Hindlimb muscle (tissue), 1 donor: Measurements from ENCODE around the gene MAGOHB. TPM values are rescaled to one million over a fixed set of nuclear protein-coding genes. Genes with fewer than 3 reads are reported as not detected.
"Not testable (repeated sequence)": the region's sequence is repeated elsewhere in the genome, so short reads cannot be mapped to it uniquely, and the experiment has no call there.

Experiments used
- DNase-seq: peaks from one replicate; pipeline ENCODE4 v3.0.0-alpha.2; 2013
- polyA plus RNA-seq: library from polyadenylated mRNA; unstranded; fragments of 120-200 nt; gene quantifications from one replicate; pipeline ENCODE4 v1.2.1, GENCODE V29; 2013; ENCODE audit not compliant: insufficient read length

MAGOHB gene
- 16.5 TPM for polyA plus RNA-seq

GRCh38 chr12:10613349-10614055, at the start of gene MAGOHB:
Gene MAGOHB (minus strand): TSS chr12:10613609. CDS start chr12:10613532, 77 bp downstream.
- peak; percentile 97 for DNase-seq

- DNase-seq: no peak
Observed at GRCh38 chr12:10661338-10661737, 47.9 kb upstream of the MAGOHB start.

DNA sequence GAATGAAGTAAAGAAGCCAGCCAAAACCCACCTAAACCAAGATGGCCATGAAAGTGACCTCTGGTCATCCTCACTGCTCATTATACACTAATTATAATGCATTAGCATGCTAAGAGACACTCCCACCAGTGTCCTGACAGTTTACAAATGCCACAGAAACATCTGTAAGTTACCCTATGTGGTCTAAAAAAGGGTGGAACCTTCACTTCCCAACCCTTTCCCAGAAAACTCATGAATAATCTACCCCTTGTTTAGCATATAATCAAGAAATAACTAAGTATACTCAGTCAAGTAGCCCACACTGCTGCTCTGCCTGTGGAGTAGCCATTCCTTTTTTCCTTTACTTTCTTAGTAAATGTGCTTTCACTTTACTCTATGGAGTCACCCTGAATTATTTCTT, 40.6 kb upstream of the MAGOHB start:
- DNase-seq: no peak

DNA sequence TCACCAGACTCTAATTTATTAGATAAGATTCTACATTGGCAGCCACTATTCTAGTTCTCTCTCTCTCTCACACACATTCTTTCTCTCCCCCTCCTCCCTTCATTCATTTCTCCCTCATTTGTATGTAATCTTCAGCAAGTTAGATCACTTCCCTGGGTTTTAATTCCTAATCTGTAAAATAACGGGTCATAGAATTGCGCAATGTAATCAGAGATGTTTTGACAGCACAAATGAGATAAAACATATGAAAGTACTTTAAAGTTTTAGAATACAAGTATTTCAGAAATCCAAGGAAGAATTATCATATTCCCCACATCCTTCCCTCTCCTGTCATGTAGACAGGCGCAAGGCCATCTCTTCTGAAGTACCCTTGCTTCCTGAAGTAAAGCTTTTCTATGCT, 38.8 kb upstream of the MAGOHB start:
- DNase-seq: no peak

GRCh38 chr12:10646576-10646975, 33.2 kb upstream of the MAGOHB start:
- DNase-seq: not testable (repeated sequence)

- no peak for DNase-seq
Observed at GRCh38 chr12:10645910-10646309, 32.5 kb upstream of the MAGOHB start.

GRCh38 chr12:10641735-10642500, 28.5 kb upstream of the MAGOHB start:
- DNase-seq: no peak

- DNase-seq: no peak
Observed at GRCh38 chr12:10638728-10639127, 25.3 kb upstream of the MAGOHB start.

GRCh38 chr12:10636611-10637010, 23.2 kb upstream of the MAGOHB start:
- DNase-seq: no peak

- no peak for DNase-seq
Observed at GRCh38 chr12:10636124-10636523, 22.7 kb upstream of the MAGOHB start.

DNA sequence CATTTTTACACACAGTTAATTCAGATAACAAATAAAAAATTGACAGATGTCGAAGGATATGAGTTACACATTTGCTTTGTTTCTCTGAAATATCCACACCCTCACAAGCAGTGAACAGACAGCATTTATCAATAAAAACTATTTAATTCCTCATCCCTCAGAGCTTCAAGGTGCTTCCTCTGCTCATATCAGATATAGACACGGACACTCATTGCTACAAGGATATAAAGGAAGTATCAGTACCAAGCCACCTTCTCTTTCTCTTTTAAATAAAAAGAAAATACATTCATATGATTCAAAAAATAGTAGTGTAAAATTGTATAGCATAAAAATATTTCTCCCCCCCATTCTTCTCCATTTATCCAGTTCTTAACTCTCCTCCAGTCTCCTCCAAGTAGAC, 21.9 kb upstream of the MAGOHB start:
- DNase-seq: no peak

- no peak for DNase-seq
Observed at GRCh38 chr12:10634427-10634826, 21.0 kb upstream of the MAGOHB start.

- no peak for DNase-seq
Observed at GRCh38 chr12:10633541-10633940, 20.1 kb upstream of the MAGOHB start.

GRCh38 chr12:10632226-10632625, 18.8 kb upstream of the MAGOHB start:
- peak; percentile 10 for DNase-seq

DNA sequence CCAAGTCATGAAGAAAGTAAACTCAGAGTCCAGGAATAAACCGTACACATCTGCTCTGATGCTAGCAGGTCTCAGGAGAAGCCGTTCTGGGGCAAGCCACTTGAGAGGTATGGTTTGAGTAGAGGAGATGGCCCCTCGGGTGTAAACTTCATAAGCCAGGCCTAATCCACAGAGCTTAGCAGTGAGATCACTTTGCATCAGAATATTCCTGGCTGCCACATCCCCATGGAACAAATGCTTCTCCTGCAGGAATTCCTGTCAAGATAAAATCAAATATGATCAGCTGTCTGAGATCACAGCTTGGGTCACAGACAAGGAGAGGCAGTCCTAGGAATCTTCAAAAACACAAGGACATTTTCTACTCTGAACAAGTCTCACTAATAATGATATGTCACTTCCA, 11.2 kb upstream of the MAGOHB start:
- no peak for DNase-seq

DNA sequence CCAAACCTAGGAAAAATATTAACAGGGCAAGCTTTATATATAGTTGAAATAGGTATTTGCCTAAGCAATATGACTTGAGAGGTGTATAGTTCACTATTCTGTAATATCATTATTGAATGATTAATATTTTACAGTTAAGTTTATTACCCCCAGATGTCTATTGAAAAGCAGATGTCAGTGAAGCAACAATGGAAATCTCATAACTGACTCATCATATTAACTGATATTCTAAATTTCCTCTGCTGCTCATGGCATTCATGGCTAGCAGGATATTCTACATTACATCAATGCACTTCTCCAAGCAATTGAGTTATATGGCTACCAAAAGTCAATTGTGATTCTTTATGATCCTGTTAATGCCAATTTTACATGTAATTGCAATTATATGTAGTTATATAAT, 9.7 kb upstream of the MAGOHB start:
- DNase-seq: no peak

GRCh38 chr12:10621278-10621677, 7.9 kb upstream of the MAGOHB start:
- DNase-seq: no peak

- no peak for DNase-seq
Observed at GRCh38 chr12:10620078-10620779, 6.8 kb upstream of the MAGOHB start.

- no peak for DNase-seq
Observed at GRCh38 chr12:10618338-10618987, 5.1 kb upstream of the MAGOHB start.

DNA sequence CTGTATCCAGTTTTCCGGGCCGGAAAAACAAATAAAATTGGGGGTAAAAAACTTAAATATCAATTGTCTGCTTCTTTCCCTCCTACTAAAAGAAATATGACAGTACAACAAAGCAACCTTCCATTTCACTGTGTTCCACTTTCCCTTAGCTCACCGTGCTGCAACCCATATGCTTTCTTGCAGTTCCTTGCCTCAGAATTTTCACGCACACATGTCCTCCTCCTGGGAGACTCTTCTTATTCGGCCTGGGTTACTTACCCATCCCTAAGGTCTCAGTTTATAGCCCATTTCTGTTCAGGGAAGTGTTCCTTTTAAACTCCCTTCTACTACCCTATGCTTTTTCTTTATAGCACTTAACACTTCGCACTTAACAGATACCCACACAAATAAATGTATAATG, 4.5 kb upstream of the MAGOHB start:
- DNase-seq: no peak

DNA sequence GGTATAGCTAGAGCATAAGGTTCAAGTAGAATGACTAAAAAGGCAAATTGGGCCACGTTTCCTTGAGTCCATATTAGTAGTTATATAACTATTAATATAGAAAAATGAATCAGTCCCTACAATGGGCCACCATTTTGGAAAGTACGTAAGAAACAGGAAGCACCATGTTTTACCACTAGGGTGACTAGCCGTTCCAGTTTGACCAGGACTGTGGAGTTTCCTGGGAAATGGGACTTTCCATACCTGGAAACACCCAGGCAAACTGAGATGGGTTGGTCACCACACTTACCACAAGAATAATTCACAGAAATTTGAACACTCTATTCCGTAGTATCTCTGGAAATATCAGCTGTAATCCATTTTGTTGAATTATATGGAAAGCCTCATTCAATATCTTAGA, 2.1 kb upstream of the MAGOHB start:
- DNase-seq: no peak

- DNase-seq: no peak
Observed at GRCh38 chr12:10614056-10614370, 604 bp upstream of the MAGOHB start.

- DNase-seq: no peak
Observed at GRCh38 chr12:10612984-10613348, 443 bp downstream of the MAGOHB start.
